Suppressor macrophage treated with lipopolysaccharide for 4 hours (primary cell): ENCODE data around the gene COL5A3.
"Not testable (repeated sequence)": the region's sequence is repeated elsewhere in the genome, so short reads cannot be mapped to it uniquely, and the experiment has no call there.

Source experiments
- DNase-seq: peaks from one replicate; pipeline ENCODE4 v3.0.0-alpha.2; 2020

COL5A3 gene

DNA sequence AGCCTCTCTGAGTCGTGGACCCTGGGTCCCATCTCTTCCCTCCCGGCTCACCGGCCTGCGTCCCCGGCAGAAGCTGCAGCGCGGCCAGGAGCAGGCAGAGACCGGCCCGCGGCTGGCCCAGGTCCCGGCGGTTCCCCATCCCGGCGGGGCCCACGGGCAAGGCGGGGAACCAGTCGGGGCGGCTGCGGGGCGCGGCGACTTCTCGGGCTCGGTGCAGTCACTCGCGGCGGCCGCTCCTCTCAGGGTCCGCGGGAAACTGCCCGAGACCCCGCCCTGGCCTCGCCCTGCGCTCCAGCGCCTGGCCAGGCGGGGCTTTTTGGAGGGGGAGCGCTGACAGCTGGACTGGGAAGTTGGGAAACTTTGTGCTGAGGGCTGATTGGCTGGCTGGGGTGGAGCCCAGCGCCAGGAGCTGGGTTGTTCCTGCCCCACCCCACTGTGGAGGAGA, at the start of gene COL5A3:
COL5A3 (minus strand) TSS at position 258 of the 445 bp plus-strand sequence; CDS start at position 139, 119 bp downstream.
- peak; percentile 46 for DNase-seq

DNA sequence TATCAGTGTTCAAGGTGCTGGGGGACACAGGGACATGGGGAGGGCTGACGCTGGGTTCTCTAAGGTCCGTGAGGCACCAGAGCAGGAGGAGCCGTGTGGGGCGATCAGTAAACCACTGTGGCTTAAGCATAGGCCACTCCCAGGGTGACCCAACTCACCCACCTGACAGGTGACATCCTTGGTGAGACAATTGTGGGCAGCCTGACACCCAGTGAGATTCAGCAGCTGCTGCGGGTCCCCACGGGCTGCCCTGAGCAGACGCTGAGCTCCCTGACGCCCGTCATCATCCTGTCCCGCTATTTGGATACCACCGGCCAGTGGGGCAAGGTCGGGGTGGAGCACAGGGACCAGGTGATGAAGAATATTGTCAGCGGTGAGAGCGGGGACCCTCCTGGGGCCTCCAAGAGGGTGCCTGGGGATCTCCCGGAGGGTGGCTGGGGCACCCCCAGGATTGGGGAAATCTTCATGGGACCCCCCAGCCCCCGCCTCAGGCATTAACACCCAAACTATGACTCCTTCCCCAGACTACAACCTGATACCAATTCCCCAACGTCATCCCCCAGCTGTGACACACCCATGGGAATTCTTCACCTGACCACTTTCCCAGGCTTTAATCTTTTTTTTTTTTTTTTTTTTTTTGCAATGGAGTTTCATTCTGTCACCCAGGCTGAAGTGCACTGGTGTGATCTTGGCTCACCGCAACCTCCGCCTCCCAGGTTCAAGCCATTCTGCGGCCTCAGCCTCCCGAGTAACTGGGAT, 42.5 kb upstream of the COL5A3 start:
- DNase-seq: no peak

DNA sequence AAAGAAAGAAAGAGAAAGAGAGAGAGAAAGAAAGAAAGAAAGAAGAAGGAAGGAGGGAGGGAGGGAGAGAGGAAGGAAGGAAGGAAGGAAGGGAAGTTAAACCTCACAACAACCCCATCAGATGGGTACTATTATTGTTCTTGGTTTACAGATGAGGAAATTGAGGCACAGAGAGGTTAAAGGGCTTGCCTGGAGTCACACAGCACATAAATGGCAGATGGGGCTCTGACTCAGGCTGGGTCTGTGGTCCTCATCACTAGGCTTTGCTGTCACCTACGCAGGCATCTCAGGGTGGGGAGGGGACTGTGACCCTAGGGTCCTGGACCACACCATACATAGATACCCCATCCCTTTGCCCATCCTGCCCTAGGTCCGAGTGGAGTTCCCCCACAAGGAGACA, 39.3 kb upstream of the COL5A3 start:
- no peak for DNase-seq

DNA sequence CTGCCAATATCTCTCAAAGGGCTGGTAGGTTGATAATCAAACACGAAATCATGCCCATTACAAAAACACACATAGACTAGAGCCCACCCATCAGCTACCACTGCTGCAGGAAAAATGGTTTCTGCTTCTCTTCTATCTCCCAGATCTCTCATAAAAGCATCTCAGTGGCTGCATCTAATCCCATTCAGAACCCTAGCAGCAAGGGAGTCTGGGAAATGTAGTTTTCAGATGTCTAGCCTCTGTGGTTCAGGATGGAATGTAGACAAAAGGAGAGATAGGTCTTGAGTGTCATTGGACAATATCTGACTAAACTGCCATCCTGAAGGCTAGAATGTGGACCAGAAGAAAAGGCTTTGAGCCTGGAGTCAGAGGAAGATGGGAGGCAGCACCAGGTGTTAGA, 35.1 kb upstream of the COL5A3 start:
- no peak for DNase-seq

DNA sequence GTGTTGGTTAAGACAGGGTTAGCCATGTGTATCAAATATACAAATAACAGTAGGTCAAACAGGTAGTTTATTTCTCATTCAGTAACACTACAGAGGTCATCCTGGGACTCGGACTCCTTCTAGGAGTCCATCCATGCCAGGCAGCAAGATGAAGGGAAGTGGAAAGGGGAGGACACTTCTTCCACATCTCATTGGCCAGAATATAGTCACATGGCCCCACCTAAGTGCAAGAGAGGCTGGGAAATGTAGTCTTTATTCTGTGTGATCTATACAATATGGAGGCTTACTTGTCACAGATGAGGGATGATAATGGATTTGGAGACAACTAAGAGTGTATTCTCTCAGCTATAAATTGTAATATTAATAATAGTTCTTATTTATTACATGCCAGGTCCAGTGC, 34.1 kb upstream of the COL5A3 start:
- no peak for DNase-seq

DNA sequence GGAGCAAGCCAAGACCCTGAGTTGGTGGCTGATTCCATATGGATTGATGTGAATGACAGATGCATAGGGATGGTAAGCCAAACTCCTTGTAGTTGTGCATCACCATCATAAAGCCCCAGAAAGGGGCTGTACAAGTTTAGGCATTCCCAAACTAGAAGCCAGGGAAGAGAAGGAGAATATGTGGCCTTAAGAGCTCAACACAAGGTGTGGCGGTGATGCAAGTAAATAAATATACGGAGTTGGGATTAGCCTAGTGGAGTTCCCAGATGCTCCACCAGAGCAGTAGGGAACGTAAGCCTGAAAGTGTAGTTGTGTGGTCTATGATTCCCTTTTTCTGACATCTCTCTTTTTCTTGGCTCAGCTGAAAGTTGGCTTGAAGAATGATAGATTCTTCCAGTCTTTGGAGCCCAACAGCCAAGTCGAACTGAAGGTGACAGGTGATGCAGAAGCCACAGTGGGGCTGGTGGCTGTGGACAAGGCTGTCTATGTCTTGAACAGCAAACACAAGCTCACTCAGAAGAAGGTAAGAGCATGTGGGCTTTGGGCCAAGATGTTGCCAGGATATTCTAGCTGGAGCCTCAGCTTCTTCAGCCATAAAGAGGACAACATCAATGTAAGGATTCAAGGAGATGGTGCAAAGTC, 33.1 kb upstream of the COL5A3 start:
- no peak for DNase-seq

DNA sequence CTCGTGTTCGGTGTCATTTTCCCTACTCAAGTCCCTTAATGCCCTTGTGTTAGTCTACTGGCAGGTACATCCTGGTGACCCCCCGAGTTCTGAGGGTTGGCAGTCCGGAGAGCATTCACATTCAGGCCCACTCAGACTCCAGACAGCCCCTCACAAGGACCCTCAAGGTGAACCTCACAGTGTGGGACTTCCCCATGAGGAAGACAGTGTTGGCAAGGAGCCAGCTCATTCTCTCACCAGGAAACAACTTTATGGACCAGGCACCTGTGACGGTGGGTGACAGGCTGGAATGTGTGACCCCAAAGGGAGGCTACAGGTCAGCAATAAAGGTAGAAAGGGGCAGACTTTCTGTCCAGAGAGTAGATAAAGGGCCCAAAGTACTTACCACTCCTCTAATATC, 27.5 kb upstream of the COL5A3 start:
- no peak for DNase-seq

DNA sequence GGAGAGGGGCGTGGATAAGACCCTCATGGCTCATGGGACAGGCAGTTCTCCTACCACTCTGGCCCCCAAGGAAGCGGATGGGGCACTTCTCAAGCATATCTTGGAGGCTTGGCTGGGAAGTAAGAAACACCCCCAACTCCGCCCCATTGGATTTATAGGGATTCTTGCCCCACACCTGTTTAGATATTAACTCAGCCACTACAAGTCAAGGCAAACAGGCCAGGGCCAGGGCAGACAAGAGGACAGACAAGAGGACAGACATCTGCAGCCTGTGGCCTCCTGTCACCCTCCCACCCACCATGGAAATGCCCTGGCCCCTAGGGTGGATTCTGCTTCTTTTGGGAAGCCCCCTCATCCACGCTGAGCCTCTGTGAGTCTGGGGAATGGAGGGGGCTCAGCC, 27.1 kb upstream of the COL5A3 start:
- DNase-seq: no peak

DNA sequence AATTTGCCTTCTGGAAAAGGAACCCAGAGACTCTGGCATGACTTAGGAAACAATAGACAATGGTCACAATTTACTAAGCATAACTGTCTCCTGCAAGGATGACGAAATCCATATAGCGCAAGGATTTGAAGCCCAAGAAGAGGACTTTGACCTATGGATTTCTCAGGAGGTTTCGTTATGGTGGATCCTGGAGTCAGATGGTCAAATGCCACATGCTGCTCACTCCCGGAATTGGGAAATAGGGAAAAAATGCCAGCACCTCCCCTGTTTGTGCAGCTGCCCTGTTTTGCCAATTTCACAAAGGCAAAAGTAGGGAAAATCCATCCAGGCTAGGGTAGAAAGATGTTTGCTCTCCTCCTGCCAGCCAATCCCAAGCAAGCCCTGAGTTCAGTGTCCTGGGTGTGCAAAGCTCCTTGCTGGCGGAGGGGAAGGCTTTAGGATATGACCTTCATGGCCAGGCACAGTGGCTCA, 26.3 kb upstream of the COL5A3 start:
- no peak for DNase-seq

DNA sequence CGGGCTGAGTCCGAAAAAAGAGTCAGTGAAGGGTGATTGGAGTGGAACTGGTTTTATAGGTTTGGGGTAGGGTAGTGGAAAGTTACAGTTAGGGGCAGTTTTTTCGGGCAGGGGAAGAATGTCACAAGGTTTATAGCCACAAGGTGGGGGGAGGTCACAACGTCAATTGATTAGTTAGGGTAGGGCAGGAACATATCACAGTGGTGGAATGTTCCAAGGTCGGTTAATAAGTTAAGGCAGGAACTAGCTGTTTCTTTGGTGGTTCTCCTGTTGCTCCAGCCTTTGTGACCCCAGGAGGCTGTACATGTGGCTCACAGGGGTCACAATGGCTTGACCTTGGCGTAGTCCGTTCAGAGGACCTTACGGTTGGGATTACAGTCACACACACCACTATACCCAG, 23.3 kb upstream of the COL5A3 start:
- no peak for DNase-seq

DNA sequence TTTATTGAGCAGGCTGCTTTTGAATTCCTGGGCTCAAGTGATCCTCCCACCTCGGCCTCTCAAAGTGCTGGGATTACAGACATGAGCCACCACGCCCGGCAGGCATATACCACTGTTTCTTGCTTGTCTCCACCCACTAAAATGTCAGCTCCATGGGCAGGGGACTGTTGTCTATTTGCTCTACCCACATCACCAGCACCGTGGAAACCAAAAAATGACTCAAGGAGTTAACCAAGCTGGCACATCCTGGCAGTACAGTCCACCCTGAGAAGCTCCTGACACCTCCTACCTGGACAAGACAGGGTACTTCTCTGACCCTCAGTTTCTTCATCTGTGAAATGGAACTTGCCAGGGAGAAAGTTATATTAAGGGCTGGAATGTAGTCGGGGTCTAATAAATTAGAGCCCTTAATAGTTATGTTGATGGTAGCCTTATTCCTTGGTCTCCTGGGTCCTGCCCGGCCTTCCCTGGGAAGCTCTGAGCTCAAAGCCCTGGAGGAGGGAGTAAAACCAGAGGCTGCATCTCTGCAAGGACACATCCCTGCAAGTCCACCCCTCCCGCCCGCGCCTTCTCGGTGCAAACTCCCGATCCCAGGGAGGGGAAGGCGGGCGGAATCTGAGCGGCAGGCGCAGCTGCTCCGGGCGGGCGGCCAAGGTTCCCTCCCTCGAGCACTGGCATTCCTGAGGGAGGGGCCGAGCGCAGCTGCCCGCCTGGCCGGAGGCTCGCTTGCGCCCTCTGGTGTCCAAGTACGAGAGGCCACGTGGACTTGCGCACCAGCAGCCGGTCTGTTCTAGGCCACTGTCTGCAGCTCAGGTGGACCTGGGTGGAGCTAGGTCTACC, 17.1 kb upstream of the COL5A3 start:
- DNase-seq: peak; percentile 92

DNA sequence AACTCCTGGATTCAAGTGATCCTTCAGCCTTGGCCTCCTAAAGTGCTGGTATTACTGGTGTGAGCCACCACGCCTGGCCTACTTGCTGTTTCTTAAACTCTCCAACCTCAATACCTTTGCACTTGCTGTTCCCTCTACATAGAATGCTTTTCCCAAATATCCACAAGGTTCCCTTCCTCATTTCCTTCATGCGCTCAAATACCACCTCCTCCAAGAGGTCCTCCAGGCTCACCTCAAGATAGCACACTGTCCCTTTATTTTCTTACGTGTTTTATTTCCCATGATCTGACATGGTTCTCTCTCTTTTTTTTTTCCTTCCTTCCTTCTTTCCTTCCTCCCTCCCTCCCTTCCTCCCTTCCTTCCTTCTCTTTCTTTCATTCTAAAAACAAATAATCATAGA, 16.4 kb upstream of the COL5A3 start:
- DNase-seq: no peak

DNA sequence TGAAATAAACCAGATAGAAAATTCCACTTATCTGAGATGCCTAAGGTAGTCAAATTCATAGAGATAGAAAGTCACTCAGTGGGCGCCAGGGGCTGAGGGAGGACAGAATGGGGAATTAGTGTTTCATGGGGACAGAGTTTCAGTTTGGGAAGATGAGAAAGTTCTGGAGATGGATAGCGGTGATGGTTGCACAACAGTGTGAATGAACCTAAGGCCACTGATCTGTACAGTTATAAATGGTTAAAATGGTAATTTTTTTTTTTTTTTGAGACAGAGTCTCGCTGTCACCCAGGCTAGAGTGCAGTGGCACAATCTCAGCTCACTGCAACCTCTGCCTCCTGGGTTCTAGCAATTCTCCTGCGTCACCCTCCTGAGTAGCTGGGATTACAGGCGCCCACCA, 12.8 kb upstream of the COL5A3 start:
- DNase-seq: not testable (repeated sequence)

DNA sequence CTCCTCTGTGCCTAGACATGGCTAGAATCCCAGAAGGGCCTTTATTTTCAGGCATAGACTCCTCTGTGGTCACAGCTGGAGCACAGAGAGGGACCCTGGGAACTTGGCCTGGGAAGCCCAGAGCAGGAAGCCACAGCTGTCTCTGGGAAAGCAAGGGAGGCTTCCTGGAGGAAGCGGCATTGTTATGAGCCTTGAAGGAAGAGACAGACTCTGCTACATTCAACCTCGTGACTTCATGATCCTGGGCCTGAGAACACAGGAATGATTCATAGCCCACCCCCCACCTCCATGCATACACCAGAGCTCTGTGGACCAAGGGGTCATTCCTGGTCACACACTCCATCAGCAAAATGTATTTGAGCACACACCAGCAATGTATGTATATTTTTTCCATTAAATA, 11.6 kb upstream of the COL5A3 start:
- DNase-seq: no peak

DNA sequence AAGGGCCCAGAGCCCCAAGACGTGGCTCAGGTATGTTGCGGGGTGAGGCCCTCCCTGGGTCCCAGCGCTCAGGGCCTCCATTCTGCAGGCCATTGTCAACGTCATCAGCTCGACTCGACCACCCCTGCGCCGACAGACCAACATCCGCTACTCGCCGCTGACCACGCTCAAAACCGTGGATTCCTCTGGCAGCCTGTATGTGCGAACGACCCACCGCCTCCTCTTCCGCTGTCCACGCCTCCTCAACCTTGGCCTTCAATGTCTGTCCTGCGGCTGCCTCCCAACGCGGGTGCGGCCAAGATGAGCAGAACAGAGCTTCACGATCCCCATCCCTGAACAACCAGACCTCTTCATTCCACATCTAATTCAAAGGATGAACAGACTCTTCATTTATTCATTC, 11.1 kb upstream of the COL5A3 start:
- no peak for DNase-seq

DNA sequence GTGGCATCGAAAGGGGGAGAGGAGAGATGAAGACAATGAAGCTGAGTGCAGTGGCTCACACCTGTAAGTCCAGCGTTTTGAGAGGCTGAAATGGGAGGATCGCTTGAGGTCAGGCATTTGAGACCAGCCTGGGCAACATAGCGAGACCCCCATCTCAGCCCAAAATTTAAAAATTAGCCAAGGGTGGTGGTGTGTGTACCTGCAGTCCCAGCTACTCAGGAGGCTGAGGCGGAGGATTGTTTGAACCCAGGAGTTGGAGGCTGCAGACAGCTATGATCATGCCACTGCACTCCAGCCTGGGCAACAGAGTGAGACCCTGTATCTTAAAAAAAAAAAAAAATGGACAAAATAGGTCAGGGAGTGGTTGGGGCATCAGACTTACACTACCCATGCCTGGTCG, 10.5 kb upstream of the COL5A3 start:
- no peak for DNase-seq

DNA sequence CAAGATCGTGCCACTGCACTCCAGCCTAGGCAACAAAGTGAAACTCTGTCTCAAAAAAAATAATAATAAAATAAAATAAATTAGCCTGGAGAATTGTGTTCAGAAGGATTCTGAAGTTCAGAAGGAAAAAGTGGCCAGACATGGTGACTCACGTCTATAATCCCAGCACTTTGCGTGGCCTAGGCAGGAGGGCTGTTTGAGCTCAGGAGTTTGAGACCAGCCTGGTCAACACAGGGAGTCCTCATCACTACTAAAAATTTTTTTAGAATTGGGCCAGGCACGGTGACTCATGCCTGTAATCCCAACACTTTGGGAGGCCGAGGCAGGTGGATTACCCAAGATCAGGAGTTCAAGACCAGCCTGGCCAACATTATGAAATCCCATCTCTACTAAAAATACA, 8.9 kb upstream of the COL5A3 start:
- no peak for DNase-seq

DNA sequence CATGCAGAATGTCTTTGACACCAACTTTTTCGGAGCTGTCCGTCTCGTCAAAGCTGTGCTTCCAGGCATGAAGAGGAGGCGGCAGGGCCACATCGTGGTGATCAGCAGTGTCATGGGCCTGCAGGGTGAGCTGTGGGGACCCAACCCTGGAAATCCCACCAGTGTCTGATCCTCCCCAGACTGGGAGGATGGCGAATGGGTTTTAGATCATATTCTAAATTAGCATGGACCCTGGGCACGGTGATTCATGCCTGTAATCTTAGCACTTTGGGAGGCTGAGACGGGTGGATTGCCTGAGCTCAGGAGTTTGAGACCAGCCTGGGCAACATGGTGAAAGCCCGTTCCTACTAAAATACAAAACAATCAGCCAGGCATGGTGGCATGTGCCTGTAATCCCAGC, 8.5 kb upstream of the COL5A3 start:
- no peak for DNase-seq

DNA sequence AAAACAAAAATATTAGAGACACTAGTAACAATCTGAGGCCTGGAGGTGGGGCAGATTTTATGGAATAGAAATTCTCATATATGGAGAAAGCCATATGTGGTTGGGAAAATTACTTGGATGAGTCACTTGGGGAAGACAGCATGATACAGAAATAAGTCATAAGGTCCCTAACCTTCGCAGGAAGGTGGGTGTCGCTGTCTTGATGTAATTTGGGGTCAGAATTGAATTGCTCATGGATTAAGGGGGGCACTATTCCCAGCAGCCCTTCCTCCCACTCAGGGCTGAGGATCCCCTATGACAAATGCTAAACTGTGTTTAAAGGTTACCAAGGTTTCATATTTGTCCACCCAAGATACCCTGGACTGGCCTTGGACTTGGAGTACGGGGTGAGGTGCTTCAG, 8.0 kb upstream of the COL5A3 start:
- peak; percentile 55 for DNase-seq

DNA sequence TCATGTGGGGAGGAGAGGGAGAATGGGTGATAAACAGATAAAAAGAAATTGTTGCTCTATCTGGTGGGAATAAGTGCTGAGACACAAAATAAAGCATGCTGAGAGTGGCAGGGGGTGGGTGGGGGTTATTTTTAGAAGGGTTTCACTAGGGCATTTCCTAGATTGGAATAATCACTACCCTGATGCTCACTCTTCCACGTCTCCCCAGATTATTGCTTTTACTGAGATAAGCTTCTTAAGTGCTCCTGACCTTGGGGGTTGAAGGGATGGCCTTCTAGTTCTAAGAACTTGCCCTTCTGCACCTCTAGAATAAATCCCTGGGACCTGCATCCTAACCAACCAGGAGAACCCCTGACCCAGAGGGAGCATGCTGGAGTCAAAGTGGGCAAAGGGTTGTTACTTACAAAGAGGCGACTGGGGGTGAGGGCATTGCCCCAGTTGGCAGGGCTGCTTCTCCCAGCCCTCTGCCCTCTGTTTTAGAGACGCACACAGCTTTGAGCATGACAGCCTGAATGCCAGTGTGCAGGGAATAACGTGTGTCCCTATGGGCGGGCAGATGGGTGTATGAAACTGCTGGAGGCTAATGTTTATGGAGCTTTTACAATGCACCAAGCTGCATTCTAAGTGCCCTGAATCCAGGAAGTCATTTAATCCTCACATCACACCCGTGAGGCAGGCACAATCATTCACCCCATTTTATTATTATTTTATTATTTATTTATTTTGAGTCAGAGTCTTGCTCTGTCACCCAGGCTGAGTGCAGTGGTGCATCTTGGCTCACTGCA, 3.7 kb upstream of the COL5A3 start:
- DNase-seq: no peak

DNA sequence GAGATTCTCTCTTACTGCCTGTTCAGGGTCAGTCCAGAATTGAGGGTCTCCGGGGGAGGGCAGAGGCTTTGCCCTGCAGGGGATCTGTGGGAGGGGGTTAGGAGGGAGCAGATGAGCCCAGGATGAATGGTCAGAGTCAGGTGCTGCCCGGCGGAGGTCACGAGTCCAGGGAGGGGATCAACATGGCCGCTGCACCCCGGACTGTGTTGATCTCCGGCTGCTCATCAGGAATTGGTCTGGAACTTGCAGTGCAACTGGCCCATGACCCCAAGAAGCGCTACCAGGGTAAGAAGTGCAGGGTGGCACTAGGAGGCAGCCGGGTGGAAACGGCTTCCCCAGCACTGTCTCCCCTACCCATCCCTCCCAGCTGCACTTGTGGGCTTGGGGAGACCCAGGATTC, 3.0 kb upstream of the COL5A3 start, which contains the start of gene RDH8:
RDH8 (plus strand) TSS at position 168 of the 400 bp plus-strand sequence; CDS start at position 183, 15 bp downstream.
- no peak for DNase-seq

DNA sequence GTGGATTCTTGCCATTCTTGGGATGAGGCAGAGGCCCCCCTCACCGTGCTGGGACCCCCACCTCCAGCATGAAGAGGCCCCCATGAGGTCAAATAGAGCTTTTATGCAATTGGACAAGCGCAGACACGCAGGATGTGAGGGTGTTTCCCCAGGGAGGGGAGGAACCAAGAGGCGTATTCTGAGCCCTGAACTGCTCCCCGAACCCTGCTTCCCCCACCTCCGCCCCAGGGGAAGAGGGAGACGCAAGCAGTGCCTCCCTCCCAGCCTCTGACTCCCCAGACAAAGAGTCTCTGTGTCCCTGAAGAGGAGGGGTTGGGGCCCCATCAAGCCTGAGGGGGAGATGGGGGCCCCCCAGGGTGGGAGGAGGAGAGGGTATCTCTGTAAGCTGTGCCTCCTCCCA, 1.7 kb upstream of the COL5A3 start:
- no peak for DNase-seq

DNA sequence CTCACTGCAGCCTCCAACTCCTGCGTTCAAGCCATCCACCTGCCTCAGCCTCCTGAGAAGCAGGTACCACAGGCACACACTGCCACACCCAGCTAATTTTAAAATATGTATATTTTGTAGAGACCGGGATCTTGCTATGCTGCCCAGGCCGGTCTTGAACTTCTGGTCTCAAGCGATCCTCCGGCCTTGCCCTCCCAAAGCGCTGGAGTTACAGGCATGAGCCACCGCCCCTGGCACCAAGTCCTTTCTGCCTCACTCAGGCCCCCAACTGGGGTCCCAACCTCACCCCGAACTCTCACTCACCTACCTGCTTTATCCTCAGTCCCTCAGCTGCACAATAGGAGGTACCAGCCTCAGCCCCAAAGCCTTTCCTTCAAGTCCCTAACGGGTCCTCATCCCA, 635 bp upstream of the COL5A3 start:
- no peak for DNase-seq
